Activated T-cell treated with anti-CD3 and anti-CD28 coated beads, Interleukin-2, amount 50 U/mL, for 4 hours (primary cell): Measurements from ENCODE around the gene FNDC1. TPM values are rescaled to one million over a fixed set of nuclear protein-coding genes. Genes with fewer than 3 reads are reported as not detected.

Source experiments
- ATAC-seq, 2 donors: fragments of 200-7000 bp; cut with Tn5 transposase; one replicate each; pipeline ENCODE4 v1.10.0; 2021
- DNase-seq: peaks from one replicate; pipeline ENCODE4 v3.0.0-alpha.2; 2020
- H3K27me3 Mint-ChIP-seq: one replicate; pipeline ENCODE4 v1.8.0; 2021; ENCODE audit warnings: low read depth, mixed read lengths
- H3K36me3 Mint-ChIP-seq: one replicate; pipeline ENCODE4 v1.8.0; 2022; ENCODE audit warnings: mixed read lengths; ENCODE audit not compliant: insufficient read depth
- H3K4me1 Mint-ChIP-seq: one replicate; pipeline ENCODE4 v1.8.0; 2021; ENCODE audit warnings: low read depth, mixed read lengths
- H3K4me3 Mint-ChIP-seq: one replicate; pipeline ENCODE4 v1.8.0; 2021; ENCODE audit warnings: mild to moderate bottlenecking, moderate library complexity, mixed read lengths
- H3K9me3 Mint-ChIP-seq: one replicate; pipeline ENCODE4 v1.8.0; 2021; ENCODE audit warnings: mixed read lengths
- total RNA-seq, 3 donors: library from RNA; stranded (reverse); gene quantifications; one replicate each; pipeline ENCODE4 v1.2.1, GENCODE V29; 2021

Gene FNDC1
- total RNA-seq, 3 donors from 2014 or later: 0.03 TPM; not detected in 2

- Mint-ChIP-seq H3K4me1 (peaks cover 19% of the 10 kb centered on the region), H3K36me3 (no peaks in the 10 kb centered on the region), H3K27me3 (peaks cover 70% of the 10 kb centered on the region), H3K9me3 (no peaks in the 10 kb centered on the region), H3K4me3 (no peak overlapping the region)
- ATAC-seq (no peak), DNase-seq (no peak)
Measured at GRCh38 chr6:159170999-159171712, 2.0 kb downstream of the FNDC1 start.

- no peak overlapping the region for H3K4me3 Mint-ChIP-seq
- H3K9me3 Mint-ChIP-seq: no peaks in the 10 kb centered on the region
- H3K36me3 Mint-ChIP-seq: no peaks in the 10 kb centered on the region
- ATAC-seq (no peak), DNase-seq (no peak)
- peaks cover 70% of the 10 kb centered on the region for H3K27me3 Mint-ChIP-seq
- peaks cover 19% of the 10 kb centered on the region for H3K4me1 Mint-ChIP-seq
Measured at GRCh38 chr6:159172091-159172491, 2.9 kb downstream of the FNDC1 start.

GRCh38 chr6:159174263-159174969, 5.2 kb downstream of the FNDC1 start:
- H3K36me3 Mint-ChIP-seq: no peaks in the 10 kb centered on the region
- H3K4me3 Mint-ChIP-seq: no peak overlapping the region
- H3K27me3 Mint-ChIP-seq: peaks cover 55% of the 10 kb centered on the region
- DNase-seq: peak; percentile 50
- H3K4me1 Mint-ChIP-seq: peaks cover 11% of the 10 kb centered on the region
- no peaks in the 10 kb centered on the region for H3K9me3 Mint-ChIP-seq
- peak; percentile 78 to 81 for ATAC-seq

GRCh38 chr6:159176913-159177312, 7.7 kb downstream of the FNDC1 start:
- Mint-ChIP-seq H3K36me3 (no peaks in the 10 kb centered on the region), H3K9me3 (no peaks in the 10 kb centered on the region), H3K4me3 (no peak overlapping the region), H3K27me3 (peaks cover 33% of the 10 kb centered on the region), H3K4me1 (peaks cover 14% of the 10 kb centered on the region)
- DNase-seq: no peak
- ATAC-seq: no peak

DNA sequence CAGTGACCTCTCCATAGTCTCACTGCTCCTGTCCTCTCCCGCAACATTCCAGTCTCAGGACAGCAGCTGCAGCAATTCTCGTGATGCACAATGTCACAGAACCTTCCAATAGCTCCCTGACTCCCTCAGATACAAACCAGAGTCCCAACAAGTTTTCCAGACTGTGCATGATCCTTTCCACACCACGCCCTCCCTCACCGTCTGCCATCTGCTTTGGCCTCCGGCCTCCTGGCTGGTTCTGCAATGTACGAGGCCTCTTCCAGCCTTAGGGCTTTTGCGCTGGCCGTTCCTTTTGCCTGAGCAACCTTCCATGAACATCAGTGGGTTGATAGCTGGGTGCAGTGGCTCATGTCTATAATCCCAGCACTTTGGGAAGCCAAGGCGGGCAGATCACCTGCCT, 9.6 kb downstream of the FNDC1 start:
- H3K9me3 Mint-ChIP-seq: no peaks in the 10 kb centered on the region
- no peaks in the 10 kb centered on the region for H3K36me3 Mint-ChIP-seq
- no peak for DNase-seq
- H3K4me1 Mint-ChIP-seq: peaks cover 22% of the 10 kb centered on the region
- ATAC-seq: no peak
- no peak overlapping the region for H3K4me3 Mint-ChIP-seq
- H3K27me3 Mint-ChIP-seq: peaks cover 18% of the 10 kb centered on the region

DNA sequence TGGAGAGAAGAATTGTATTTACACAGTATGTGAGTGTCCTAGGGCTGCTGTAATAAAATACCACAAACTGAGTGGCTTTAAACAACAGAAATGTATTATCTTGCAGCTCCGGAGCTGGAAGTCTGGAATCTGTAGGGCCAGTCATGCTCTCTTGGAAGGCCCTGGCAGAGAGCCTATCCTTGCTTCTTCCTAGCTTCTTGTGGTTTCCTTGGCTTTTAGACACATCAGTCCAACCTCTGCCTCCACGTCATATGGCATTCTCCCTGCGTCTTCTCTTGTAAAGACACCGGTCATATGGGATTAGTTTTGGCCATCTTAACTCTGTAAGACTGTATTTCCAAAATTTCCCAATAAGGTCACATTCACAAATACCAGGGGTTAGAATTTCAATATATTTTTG, 10.8 kb downstream of the FNDC1 start:
- H3K4me3 Mint-ChIP-seq: no peak overlapping the region
- no peaks in the 10 kb centered on the region for H3K9me3 Mint-ChIP-seq
- peaks cover 19% of the 10 kb centered on the region for H3K4me1 Mint-ChIP-seq
- DNase-seq (no peak), ATAC-seq (no peak)
- H3K36me3 Mint-ChIP-seq: no peaks in the 10 kb centered on the region
- peaks cover 11% of the 10 kb centered on the region for H3K27me3 Mint-ChIP-seq

- H3K4me1 Mint-ChIP-seq: peaks cover 19% of the 10 kb centered on the region
- peaks cover 5% of the 10 kb centered on the region for H3K27me3 Mint-ChIP-seq
- peaks cover 7% of the 10 kb centered on the region for H3K9me3 Mint-ChIP-seq
- ATAC-seq (no peak), DNase-seq (no peak)
- H3K36me3 Mint-ChIP-seq: no peaks in the 10 kb centered on the region
- H3K4me3 Mint-ChIP-seq: no peak overlapping the region
Measured at GRCh38 chr6:159181914-159182313, 12.7 kb downstream of the FNDC1 start.

DNA sequence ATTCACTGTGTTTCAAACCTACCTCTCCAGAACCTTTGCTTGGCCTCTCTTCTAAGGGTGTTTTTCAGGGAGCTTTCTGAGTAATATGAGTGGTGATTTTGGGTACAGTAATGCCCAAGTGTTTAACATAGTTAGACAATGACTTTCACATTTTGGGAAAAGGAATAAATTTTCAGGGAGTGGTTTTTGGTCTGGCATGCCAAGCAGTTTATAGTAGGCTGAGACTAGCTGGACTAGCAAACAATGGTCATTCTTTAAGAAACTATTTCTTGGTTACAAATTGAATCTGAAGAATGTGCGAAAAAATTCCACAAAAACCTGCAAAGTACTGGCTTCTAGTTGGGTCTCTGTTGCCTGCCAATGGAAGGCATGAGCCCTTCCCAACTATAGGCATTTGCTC, 15.4 kb downstream of the FNDC1 start:
- peaks cover 19% of the 10 kb centered on the region for H3K4me1 Mint-ChIP-seq
- peaks cover 4% of the 10 kb centered on the region for H3K27me3 Mint-ChIP-seq
- peaks cover 7% of the 10 kb centered on the region for H3K9me3 Mint-ChIP-seq
- DNase-seq: no peak
- no peak overlapping the region for H3K4me3 Mint-ChIP-seq
- no peaks in the 10 kb centered on the region for H3K36me3 Mint-ChIP-seq
- no peak for ATAC-seq

DNA sequence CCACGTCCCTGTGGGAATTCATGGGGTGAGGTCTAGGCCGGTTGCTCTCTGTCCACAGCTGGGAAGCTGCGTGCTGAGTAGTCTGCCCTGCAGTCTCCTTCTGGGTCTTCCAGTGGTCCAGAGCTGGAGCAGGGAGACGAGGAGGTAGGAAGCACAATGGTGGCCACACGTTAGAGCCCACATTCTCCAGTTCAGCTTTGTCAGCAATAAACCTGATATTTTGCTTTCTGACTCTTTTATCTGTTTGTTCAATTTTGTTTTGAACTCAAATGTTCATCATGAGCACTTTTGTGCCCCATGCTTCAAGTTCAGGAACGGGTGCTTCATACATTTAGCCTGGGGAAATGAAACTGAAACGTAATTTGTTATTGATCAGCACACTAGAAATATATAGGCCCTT, 21.3 kb downstream of the FNDC1 start:
- no peak for DNase-seq
- Mint-ChIP-seq H3K4me1 (no peaks in the 10 kb centered on the region), H3K27me3 (peaks cover 6% of the 10 kb centered on the region), H3K36me3 (no peaks in the 10 kb centered on the region), H3K9me3 (peaks cover 7% of the 10 kb centered on the region), H3K4me3 (no peak overlapping the region)
- no peak for ATAC-seq

GRCh38 chr6:159193923-159194322, 24.7 kb downstream of the FNDC1 start:
- Mint-ChIP-seq H3K36me3 (no peaks in the 10 kb centered on the region), H3K4me3 (no peak overlapping the region), H3K9me3 (no peaks in the 10 kb centered on the region), H3K4me1 (no peaks in the 10 kb centered on the region), H3K27me3 (peaks cover 14% of the 10 kb centered on the region)
- ATAC-seq (no peak), DNase-seq (no peak)

GRCh38 chr6:159194421-159194820, 25.2 kb downstream of the FNDC1 start:
- no peaks in the 10 kb centered on the region for H3K4me1 Mint-ChIP-seq
- H3K36me3 Mint-ChIP-seq: no peaks in the 10 kb centered on the region
- no peak for ATAC-seq

GRCh38 chr6:159196430-159196975, 27.3 kb downstream of the FNDC1 start:
- no peak for DNase-seq
- H3K27me3 Mint-ChIP-seq: peaks cover 12% of the 10 kb centered on the region
- H3K4me3 Mint-ChIP-seq: no peak overlapping the region
- H3K9me3 Mint-ChIP-seq: no peaks in the 10 kb centered on the region
- no peak for ATAC-seq
- H3K4me1 Mint-ChIP-seq: no peaks in the 10 kb centered on the region
- no peaks in the 10 kb centered on the region for H3K36me3 Mint-ChIP-seq

More at GRCh38 chr6:159194421-159194820, 25.2 kb downstream of the FNDC1 start:
- H3K9me3 Mint-ChIP-seq: no peaks in the 10 kb centered on the region
- H3K4me3 Mint-ChIP-seq: no peak overlapping the region
- DNase-seq: no peak
- peaks cover 14% of the 10 kb centered on the region for H3K27me3 Mint-ChIP-seq

DNA sequence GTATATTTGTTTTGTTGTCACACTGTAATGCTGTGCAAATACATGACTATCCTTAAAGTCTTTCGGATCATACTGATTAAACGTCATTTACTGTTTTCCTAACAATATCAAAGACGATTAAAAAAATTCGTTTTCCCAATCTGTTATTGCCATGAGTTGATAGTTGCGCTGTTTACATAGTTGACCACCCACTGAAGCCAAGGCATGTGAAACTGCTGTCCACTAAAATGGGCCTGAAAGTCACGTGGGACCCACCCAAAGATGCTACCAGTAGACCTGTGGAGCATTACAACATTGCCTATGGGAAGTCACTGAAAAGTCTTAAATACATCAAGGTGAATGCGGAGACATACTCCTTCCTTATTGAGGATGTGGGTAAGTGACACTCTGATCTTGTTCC, 28.1 kb downstream of the FNDC1 start:
- H3K4me1 Mint-ChIP-seq: no peaks in the 10 kb centered on the region
- ATAC-seq (no peak), DNase-seq (no peak)
- peaks cover 12% of the 10 kb centered on the region for H3K27me3 Mint-ChIP-seq
- no peaks in the 10 kb centered on the region for H3K9me3 Mint-ChIP-seq
- H3K4me3 Mint-ChIP-seq: no peak overlapping the region
- H3K36me3 Mint-ChIP-seq: no peaks in the 10 kb centered on the region

DNA sequence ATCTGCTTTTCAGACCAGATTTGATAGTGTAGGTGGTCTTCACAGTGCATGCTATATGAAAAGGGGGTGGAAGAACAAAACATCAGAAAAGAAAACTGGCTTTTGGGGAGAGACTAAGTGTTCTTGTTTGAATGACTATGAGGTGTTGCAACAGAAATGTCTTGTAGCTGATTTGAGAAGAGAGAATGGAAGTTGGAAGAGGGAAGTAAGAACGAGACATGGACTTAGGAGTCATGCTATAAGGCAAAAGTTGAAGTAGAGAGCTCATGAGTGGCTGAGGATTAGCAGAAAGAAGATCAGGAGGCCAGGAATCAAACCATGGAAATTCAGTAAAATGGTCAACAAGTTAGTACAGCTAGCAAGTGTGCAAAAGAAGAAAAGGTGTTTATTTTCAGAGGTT, 32.1 kb downstream of the FNDC1 start:
- H3K9me3 Mint-ChIP-seq: no peaks in the 10 kb centered on the region
- H3K36me3 Mint-ChIP-seq: no peaks in the 10 kb centered on the region
- H3K4me3 Mint-ChIP-seq: no peak overlapping the region
- no peak for DNase-seq
- ATAC-seq: no peak
- H3K4me1 Mint-ChIP-seq: no peaks in the 10 kb centered on the region
- H3K27me3 Mint-ChIP-seq: peaks cover 10% of the 10 kb centered on the region
